H1 (cell line): ENCODE data around the gene SHC1. TPM values are rescaled to one million over a fixed set of nuclear protein-coding genes. Genes with fewer than 3 reads are reported as not detected.

Source experiments
- CTBP2 ChIP-seq: IDR thresholded peaks from 2 replicates; pipeline ENCODE4 v1.7.0; 2011; ENCODE audit warnings: borderline replicate concordance, mild to moderate bottlenecking, moderate library complexity, mixed read lengths, low read length; ENCODE audit not compliant: insufficient read depth, insufficient read length
- PHF8 ChIP-seq: fragments of 200-600 bp; sonication (generic); conservative IDR thresholded peaks from 2 replicates; pipeline ENCODE4 v1.7.1; 2012; ENCODE audit warnings: low read depth, mild to moderate bottlenecking, inconsistent platforms, low read length, moderate library complexity
- RAD21 ChIP-seq, 2 experiments: IDR thresholded peaks in 1 of 2; conservative IDR thresholded peaks in 1 of 2; 2 replicates each; pipeline ENCODE4 v1.6.1; 2011; ENCODE audit warnings: low read depth in 2 of 2, low read length in 2 of 2, improper control_type of control experiment in 1 of 2, inconsistent platforms in 1 of 2, mild to moderate bottlenecking in 1 of 2, moderate library complexity in 1 of 2
- TAF7 ChIP-seq: optimal IDR thresholded peaks from 2 replicates; pipeline ENCODE3; 2011; ENCODE audit warnings: low read depth, mild to moderate bottlenecking, inconsistent platforms, low read length, moderate library complexity, borderline replicate concordance
- polyA plus RNA-seq, 7 experiments: library from polyadenylated mRNA; depleted of rRNA in 3 of 7; stranded (reverse) in 5 of 7; unstranded in 2 of 7; fragments of >200 nt in 5 of 7; fragments of 200-250 nt in 2 of 7; gene quantifications; 1 replicate in 5 of 7; 2 replicates in 1 of 7; 4 replicates in 1 of 7; pipeline versions ENCODE4 v1.2.1 to v1.2.3, GENCODE V29; 2011 to 2013; ENCODE audit warnings: missing spikeins in 2 of 7, mixed read lengths in 2 of 7
- total RNA-seq: library from RNA; stranded (reverse); fragmentation: NEBNext Ultra II Directional; extraction: Animal tissue kit (Norgen Biotek cat#: 25700); gene quantifications from 2 replicates; pipeline ENCODE4 v1.2.1, GENCODE V29; 2021

The SHC1 gene
- total and polyA plus RNA-seq, 2 of the 8 experiments (the other 6 are each of a cell fraction or from before 2014, with no cell fraction given): 177 to 212 TPM

- TF ChIP-seq RAD21 (IDR thresholded peaks at IDR 0.05 in 1 of 2, conservative IDR thresholded peaks at IDR 0.05 in 1 of 2; ENCODE audit: low read depth in 2 of 2, low read length in 2 of 2) (peak; percentile 65 to 72), PHF8 (peak; percentile 64; the same call in 1 of the 2 replicates), TAF7 (peak; percentile 59), CTBP2 (peak; percentile 70)
Measured at GRCh38 chr1:155017041-155017945, 46.7 kb upstream of the SHC1 start (continued).
